Measurements from ENCODE around the gene SLC35B4. TPM values are rescaled to one million over a fixed set of nuclear protein-coding genes. Genes with fewer than 3 reads are reported as not detected.

The SLC35B4 gene
- total RNA-seq, 1 donor from 2014 or later = 12.0 TPM

- peak; percentile 20 for ATAC-seq
- no peak for TF ChIP-seq CTCF (IDR thresholded peaks at IDR 0.05)
- intact Hi-C loops (cut with DNase I) = no loop called here
Measured at GRCh38 chr7:134330974-134331373, 14.2 kb upstream of the SLC35B4 start.

GRCh38 chr7:134329614-134330346, 13.1 kb upstream of the SLC35B4 start:
- Histone ChIP-seq H3K4me1 (no peaks in the 10 kb centered on the region), H3K36me3 (no peaks in the 10 kb centered on the region), H3K27me3 (no peaks in the 10 kb centered on the region), H3K27ac (no peak overlapping the region), H3K9me3 (no peaks in the 10 kb centered on the region), H3K4me3 (no peak overlapping the region)
- ATAC-seq = no peak
- no peak for DNase-seq
- no peak for TF ChIP-seq CTCF (IDR thresholded peaks at IDR 0.05)
- intact Hi-C loops (cut with DNase I) = no loop called here

More at GRCh38 chr7:134330974-134331373, 14.2 kb upstream of the SLC35B4 start:
- no peak for DNase-seq
- Histone ChIP-seq H3K9me3 (no peaks in the 10 kb centered on the region), H3K27me3 (no peaks in the 10 kb centered on the region), H3K27ac (no peak overlapping the region), H3K4me3 (no peak overlapping the region), H3K36me3 (no peaks in the 10 kb centered on the region), H3K4me1 (no peaks in the 10 kb centered on the region)

GRCh38 chr7:134328900-134329299, 12.2 kb upstream of the SLC35B4 start:
- H3K27ac ChIP-seq = no peak overlapping the region
- no peak overlapping the region for H3K4me3 ChIP-seq
- H3K4me1 ChIP-seq = no peaks in the 10 kb centered on the region
- no peaks in the 10 kb centered on the region for H3K9me3 ChIP-seq
- TF ChIP-seq CTCF (IDR thresholded peaks at IDR 0.05) = no peak
- intact Hi-C loops (cut with DNase I) = no loop called here
- H3K36me3 ChIP-seq = no peaks in the 10 kb centered on the region
- DNase-seq (no peak), ATAC-seq (no peak)
- no peaks in the 10 kb centered on the region for H3K27me3 ChIP-seq

- peak; percentile 35 for TF ChIP-seq CTCF (IDR thresholded peaks at IDR 0.05)
- no peak for DNase-seq
- peak; percentile 85 for ATAC-seq
- intact Hi-C loops (cut with DNase I) = no loop called here
- no peak overlapping the region for H3K27ac ChIP-seq
- peaks cover 4% of the 10 kb centered on the region for H3K27me3 ChIP-seq
- H3K9me3 ChIP-seq = no peaks in the 10 kb centered on the region
- no peaks in the 10 kb centered on the region for H3K4me1 ChIP-seq
- H3K4me3 ChIP-seq = no peak overlapping the region
- H3K36me3 ChIP-seq = no peaks in the 10 kb centered on the region
Measured at GRCh38 chr7:134327896-134328295, 11.2 kb upstream of the SLC35B4 start.

- Histone ChIP-seq H3K4me3 (no peak overlapping the region), H3K4me1 (no peaks in the 10 kb centered on the region), H3K27me3 (peaks cover 4% of the 10 kb centered on the region), H3K36me3 (no peaks in the 10 kb centered on the region), H3K27ac (no peak overlapping the region), H3K9me3 (no peaks in the 10 kb centered on the region)
- no peak for TF ChIP-seq CTCF (IDR thresholded peaks at IDR 0.05)
- no peak for DNase-seq
- no peak for ATAC-seq
- intact Hi-C loops (cut with DNase I) = no loop called here
Measured at GRCh38 chr7:134324107-134324506, 7.4 kb upstream of the SLC35B4 start.
